Liver (tissue), 9 donors: ENCODE data around the gene POFUT2. TPM values are rescaled to one million over a fixed set of nuclear protein-coding genes. Genes with fewer than 3 reads are reported as not detected.

Experiments used
- DNase-seq: peaks from one replicate; pipeline ENCODE4 v3.0.0-alpha.2; 2017; ENCODE audit warnings: low spot score
- H3K27ac ChIP-seq, 2 donors: one replicate each; pipeline ENCODE4 v1.7.0; 2013; ENCODE audit warnings: inconsistent platforms in 2 of 2, low read length in 2 of 2, control low read depth in 1 of 2, low read depth in 1 of 2, mild to moderate bottlenecking in 1 of 2
- H3K27me3 ChIP-seq, 4 donors: one replicate each; pipeline versions ENCODE4 v1.6.1 to v1.7.0; 2013; ENCODE audit warnings: low read length in 3 of 4, inconsistent platforms in 1 of 4, mild to moderate bottlenecking in 1 of 4, moderate library complexity in 1 of 4; ENCODE audit not compliant: control insufficient read depth in 4 of 4, insufficient read depth in 4 of 4
- H3K36me3 ChIP-seq, 4 donors: one replicate each; pipeline versions ENCODE4 v1.6.1 to v1.7.0; 2013; ENCODE audit warnings: low read length in 3 of 4, mild to moderate bottlenecking in 3 of 4, low read depth in 1 of 4, moderate library complexity in 1 of 4; ENCODE audit not compliant: control insufficient read depth in 4 of 4, insufficient read depth in 3 of 4
- H3K4me1 ChIP-seq, 4 donors: one replicate each; pipeline versions ENCODE4 v1.6.1 to v1.7.0; 2013; ENCODE audit warnings: low read length in 3 of 4, mild to moderate bottlenecking in 3 of 4, moderate library complexity in 1 of 4; ENCODE audit not compliant: control insufficient read depth in 4 of 4, insufficient read depth in 4 of 4
- H3K4me3 ChIP-seq, 3 donors: one replicate each; pipeline versions ENCODE4 v1.6.1 to v1.7.0; 2013; ENCODE audit warnings: low read length in 3 of 3, control low read depth in 1 of 3, low read depth in 1 of 3, mild to moderate bottlenecking in 1 of 3
- H3K9ac ChIP-seq, 2 donors: one replicate each; pipeline ENCODE4 v1.7.0; 2013; ENCODE audit warnings: low read length in 2 of 2, mild to moderate bottlenecking in 2 of 2, moderate library complexity in 2 of 2, control low read depth in 1 of 2, low read depth in 1 of 2
- H3K9me3 ChIP-seq, 4 donors: one replicate each; pipeline versions ENCODE4 v1.6.1 to v1.7.0; 2013; ENCODE audit warnings: low read length in 3 of 4; ENCODE audit not compliant: control insufficient read depth in 4 of 4
- CTCF ChIP-seq: fragments of 150-350 bp; IDR thresholded peaks from 2 replicates; pipeline ENCODE4 v1.5.1; 2017; ENCODE audit warnings: improper control_type of control experiment, low read depth, low read length; ENCODE audit not compliant: missing input control
- EGR1 ChIP-seq, 2 donors: IDR thresholded peaks; 2 replicates each; pipeline ENCODE4 v1.6.1; 2016 to 2018; ENCODE audit warnings: antibody characterized with exemption in 2 of 2, low read depth in 2 of 2
- FOXA1 ChIP-seq: IDR thresholded peaks from 2 replicates; pipeline ENCODE4 v1.6.1; 2016; ENCODE audit warnings: antibody characterized with exemption
- FOXA2 ChIP-seq: IDR thresholded peaks from 2 replicates; pipeline ENCODE4 v1.6.1; 2016; ENCODE audit warnings: antibody characterized with exemption
- GABPA ChIP-seq, 2 donors: IDR thresholded peaks in 1 of 2; conservative IDR thresholded peaks in 1 of 2; 2 replicates each; pipeline ENCODE4 v1.6.1; 2016; ENCODE audit warnings: antibody characterized with exemption in 2 of 2, mild to moderate bottlenecking in 1 of 2, moderate library complexity in 1 of 2
- HNF4A ChIP-seq, 2 donors: conservative IDR thresholded peaks; 2 replicates each; pipeline ENCODE4 v1.6.1; 2016; ENCODE audit warnings: antibody characterized with exemption in 2 of 2, mild to moderate bottlenecking in 2 of 2
- HNF4G ChIP-seq: IDR thresholded peaks from 2 replicates; pipeline ENCODE4 v1.6.1; 2016; ENCODE audit warnings: antibody characterized with exemption
- JUND ChIP-seq, 2 donors: IDR thresholded peaks; 2 replicates each; pipeline ENCODE4 v1.6.1; 2016; ENCODE audit warnings: antibody characterized with exemption in 2 of 2
- NR2F2 ChIP-seq: IDR thresholded peaks from 2 replicates; pipeline ENCODE4 v1.6.1; 2016; ENCODE audit warnings: antibody characterized with exemption
- RAD21 ChIP-seq, 2 donors: IDR thresholded peaks; 2 replicates each; pipeline ENCODE4 v1.6.1; 2016; ENCODE audit warnings: antibody characterized with exemption in 2 of 2, mild to moderate bottlenecking in 2 of 2
- REST ChIP-seq: IDR thresholded peaks from 2 replicates; pipeline ENCODE4 v1.6.1; 2016; ENCODE audit warnings: antibody characterized with exemption, mild to moderate bottlenecking
- RXRA ChIP-seq, 2 donors: IDR thresholded peaks; 2 replicates each; pipeline ENCODE4 v1.6.1; 2017 to 2018; ENCODE audit warnings: antibody characterized with exemption in 2 of 2, mild to moderate bottlenecking in 1 of 2
- SP1 ChIP-seq: IDR thresholded peaks from 2 replicates; pipeline ENCODE4 v1.6.1; 2018; ENCODE audit warnings: antibody characterized with exemption, mild to moderate bottlenecking
- TAF1 ChIP-seq: conservative IDR thresholded peaks from 2 replicates; pipeline ENCODE4 v1.6.1; 2016; ENCODE audit warnings: antibody characterized with exemption, mild to moderate bottlenecking
- YY1 ChIP-seq: IDR thresholded peaks from 2 replicates; pipeline ENCODE4 v1.6.1; 2016; ENCODE audit warnings: antibody characterized with exemption, mild to moderate bottlenecking
- WGBS: extraction: QIAGEN DNeasy Blood & Tissue Kit; methylation state at CpG from one replicate; pipeline ENCODE4 v1.1.7; 2013; 5-methylcytosine and 5-hydroxymethylcytosine counted together
- polyA plus RNA-seq, 2 donors: library from polyadenylated mRNA; stranded (reverse) in 1 of 2; unstranded in 1 of 2; fragments of 200-250 nt in 1 of 2; fragments of >200 nt in 1 of 2; fragmentation: Nextera tagmentation in 1 of 2; extraction: Ambion mirVana in 1 of 2; gene quantifications; one replicate each; pipeline versions ENCODE4 v1.2.1 to v1.2.3, GENCODE V29; 2013 to 2015
- total RNA-seq, 2 donors: library from RNA; depleted of rRNA; stranded (reverse); fragments of >200 nt; gene quantifications; one replicate each; pipeline ENCODE4 v1.2.3, GENCODE V29; 2014
- TF ChIP-seq, protein P1 (sequence below): IDR thresholded peaks from 2 replicates; pipeline ENCODE4 v1.6.1; 2016; ENCODE audit warnings: antibody characterized with exemption
- TF ChIP-seq, protein P2 (sequence below): IDR thresholded peaks from 2 replicates; pipeline ENCODE4 v1.6.1; 2016; ENCODE audit warnings: antibody characterized with exemption
- TF ChIP-seq, protein P3 (sequence below): IDR thresholded peaks from 2 replicates; pipeline ENCODE4 v1.6.1; 2016; ENCODE audit warnings: antibody characterized with exemption
- donor health status: healthy.
- donor health status: healthy.
- donor health status: healthy.
- donor health status: healthy.
- donor health status: healthy.

The POFUT2 gene
- total and polyA plus RNA-seq, 4 donors, result 3.3 to 15.6 (median 7.9) TPM

GRCh38 chr21:45325206-45326168 is 37.8 kb upstream of the POFUT2 start (continued):
- TF ChIP-seq, protein P1, sequence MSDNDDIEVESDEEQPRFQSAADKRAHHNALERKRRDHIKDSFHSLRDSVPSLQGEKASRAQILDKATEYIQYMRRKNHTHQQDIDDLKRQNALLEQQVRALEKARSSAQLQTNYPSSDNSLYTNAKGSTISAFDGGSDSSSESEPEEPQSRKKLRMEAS, result no peak
- TF ChIP-seq SP1 (no peak), EGR1 (IDR thresholded peaks at IDR 0.05; ENCODE audit: low read depth in 2 of 2) (no peak), RXRA (IDR thresholded peaks at IDR 0.05) (no peak)
- TF ChIP-seq, protein P2, sequence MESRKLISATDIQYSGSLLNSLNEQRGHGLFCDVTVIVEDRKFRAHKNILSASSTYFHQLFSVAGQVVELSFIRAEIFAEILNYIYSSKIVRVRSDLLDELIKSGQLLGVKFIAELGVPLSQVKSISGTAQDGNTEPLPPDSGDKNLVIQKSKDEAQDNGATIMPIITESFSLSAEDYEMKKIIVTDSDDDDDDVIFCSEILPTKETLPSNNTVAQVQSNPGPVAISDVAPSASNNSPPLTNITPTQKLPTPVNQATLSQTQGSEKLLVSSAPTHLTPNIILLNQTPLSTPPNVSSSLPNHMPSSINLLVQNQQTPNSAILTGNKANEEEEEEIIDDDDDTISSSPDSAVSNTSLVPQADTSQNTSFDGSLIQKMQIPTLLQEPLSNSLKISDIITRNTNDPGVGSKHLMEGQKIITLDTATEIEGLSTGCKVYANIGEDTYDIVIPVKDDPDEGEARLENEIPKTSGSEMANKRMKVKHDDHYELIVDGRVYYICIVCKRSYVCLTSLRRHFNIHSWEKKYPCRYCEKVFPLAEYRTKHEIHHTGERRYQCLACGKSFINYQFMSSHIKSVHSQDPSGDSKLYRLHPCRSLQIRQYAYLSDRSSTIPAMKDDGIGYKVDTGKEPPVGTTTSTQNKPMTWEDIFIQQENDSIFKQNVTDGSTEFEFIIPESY, result no peak
- TF ChIP-seq, protein P3, sequence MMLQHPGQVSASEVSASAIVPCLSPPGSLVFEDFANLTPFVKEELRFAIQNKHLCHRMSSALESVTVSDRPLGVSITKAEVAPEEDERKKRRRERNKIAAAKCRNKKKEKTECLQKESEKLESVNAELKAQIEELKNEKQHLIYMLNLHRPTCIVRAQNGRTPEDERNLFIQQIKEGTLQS, result no peak

- Histone ChIP-seq H3K36me3 (no peaks in the 10 kb centered on the region), H3K4me3 (no peak overlapping the region), H3K4me1 (peaks cover 2 to 6% (median 4%) of the 10 kb centered on the region in 4 donors), H3K9me3 (no peaks in the 10 kb centered on the region), H3K27ac (no peak overlapping the region), H3K9ac (no peak overlapping the region), H3K27me3 (no peaks in the 10 kb centered on the region)
- WGBS, result 80% methylated on average over 27 of the region's 27 CpGs
- TF ChIP-seq NR2F2 (no peak), GABPA (IDR thresholded peaks at IDR 0.05 in 1 of 2, conservative IDR thresholded peaks at IDR 0.05 in 1 of 2) (no peak), JUND (IDR thresholded peaks at IDR 0.05) (no peak), CTCF (no peak), HNF4A (conservative IDR thresholded peaks at IDR 0.05) (no peak), HNF4G (no peak), RAD21 (IDR thresholded peaks at IDR 0.05) (no peak), REST (no peak), SP1 (no peak), EGR1 (IDR thresholded peaks at IDR 0.05; ENCODE audit: low read depth in 2 of 2) (no peak), FOXA1 (no peak), RXRA (IDR thresholded peaks at IDR 0.05) (no peak), FOXA2 (no peak), YY1 (no peak), TAF1 (no peak)
- TF ChIP-seq, protein P3, result no peak
- DNase-seq, result no peak
Measured at GRCh38 chr21:45324489-45325205, 37.0 kb upstream of the POFUT2 start.
